ENCODE data around the gene JPH2.
A peak's percentile ranks its signal among the peaks of the same experiment; 100 is the strongest.

The JPH2 gene

GRCh38 chr20:44099832-44100231 lies 87.2 kb downstream of the JPH2 start:
- no peak for TF ChIP-seq CTCF (IDR thresholded peaks at IDR 0.05; ENCODE audit: low read depth, low read length, missing control alignments)
- no peak overlapping the region for H3K4me3 ChIP-seq (ENCODE audit: low read depth, low read length)
- no peak for DNase-seq (ENCODE audit: low read depth)

- DNase-seq (ENCODE audit: low read depth): no peak
- H3K4me3 ChIP-seq (ENCODE audit: low read depth, low read length): no peak overlapping the region
- TF ChIP-seq CTCF (IDR thresholded peaks at IDR 0.05; ENCODE audit: low read depth, low read length, missing control alignments): no peak
These were observed 88.3 kb downstream of the JPH2 start for GRCh38 chr20:44098657-44099056.

GRCh38 chr20:44098256-44098630 lies 88.7 kb downstream of the JPH2 start:
- TF ChIP-seq CTCF (IDR thresholded peaks at IDR 0.05; ENCODE audit: low read depth, low read length, missing control alignments): no peak

GRCh38 chr20:44097521-44098255 lies 89.3 kb downstream of the JPH2 start:
- DNase-seq (ENCODE audit: low read depth): no peak
- no peak overlapping the region for H3K4me3 ChIP-seq (ENCODE audit: low read depth, low read length)
- no peak for TF ChIP-seq CTCF (IDR thresholded peaks at IDR 0.05; ENCODE audit: low read depth, low read length, missing control alignments)

More at GRCh38 chr20:44098256-44098630, 88.7 kb downstream of the JPH2 start:
- DNase-seq (ENCODE audit: low read depth): no peak
- H3K4me3 ChIP-seq (ENCODE audit: low read depth, low read length): no peak overlapping the region

GRCh38 chr20:44095831-44096230 lies 91.2 kb downstream of the JPH2 start:
- DNase-seq (ENCODE audit: low read depth): no peak
- TF ChIP-seq CTCF (IDR thresholded peaks at IDR 0.05; ENCODE audit: low read depth, low read length, missing control alignments): no peak
- H3K4me3 ChIP-seq (ENCODE audit: low read depth, low read length): no peak overlapping the region

- no peak overlapping the region for H3K4me3 ChIP-seq (ENCODE audit: low read depth, low read length)
- TF ChIP-seq CTCF (IDR thresholded peaks at IDR 0.05; ENCODE audit: low read depth, low read length, missing control alignments): no peak
These were observed 93.8 kb downstream of the JPH2 start for GRCh38 chr20:44093249-44093582.

GRCh38 chr20:44092551-44093248 lies 94.3 kb downstream of the JPH2 start:
- no peak overlapping the region for H3K4me3 ChIP-seq (ENCODE audit: low read depth, low read length)
- no peak for DNase-seq (ENCODE audit: low read depth)
- TF ChIP-seq CTCF (IDR thresholded peaks at IDR 0.05; ENCODE audit: low read depth, low read length, missing control alignments): peak; percentile 61

More at GRCh38 chr20:44093249-44093582, 93.8 kb downstream of the JPH2 start:
- no peak for DNase-seq (ENCODE audit: low read depth)

Data from GM12864 (cell line).